ENCODE measurements around the gene GLCE. TPM values are rescaled to one million over a fixed set of nuclear protein-coding genes. Genes with fewer than 3 reads are reported as not detected.
A peak's percentile ranks its signal among the peaks of the same experiment; 100 is the strongest.

GLCE gene
- total and polyA plus RNA-seq, 10 of the 15 experiments (the other 5 are each of a cell fraction or from before 2014, with no cell fraction given), result 2.1 to 11.9 (median 2.9) TPM

GRCh38 chr15:69161079-69161877 is 843 bp downstream of the GLCE start:
- H3K9ac ChIP-seq (ENCODE audit: control insufficient read depth, insufficient read depth, low read length), result peak overlapping the region; percentile 72
- POLR2A ChIA-PET, result interaction anchor here (0.6 to 1.2 kb wide), 5 partner anchors 22 to 1498 kb away, joined by 3 to 4 read pairs (median 3); no protein-coding TSS in a partner anchor
- intact Hi-C loops (cut with micrococcal nuclease; ENCODE audit: unreplicated experiment) (loop anchor here (2.0 kb wide), 1 partner anchor 56 kb away; no protein-coding TSS in a partner anchor), in situ Hi-C loops (cut with MboI) (no loop called here)
- H3K27ac ChIP-seq (ENCODE audit: control insufficient read depth, insufficient read depth), result no peak overlapping the region
- no peaks in the 10 kb centered on the region for H3K36me3 ChIP-seq (ENCODE audit: control insufficient read depth in 2 of 2, insufficient read depth in 2 of 2, low read length in 1 of 2)
- BruUV-seq (replicated peaks), result no TSS peak
- 1% methylated on average over 46 of the region's 51 CpGs for WGBS (ENCODE audit: insufficient coverage, insufficient replicate concordance, low lambda C conversion rate, missing lambda C conversion rate)
- peak in 2 of 3 experiments; percentile 22 to 42; a peak in 3 of 6 replicates for TF ChIP-seq CTCF (IDR thresholded peaks at IDR 0.05 in 2 of 3, conservative IDR thresholded peaks at IDR 0.05 in 1 of 3; ENCODE audit: control insufficient read depth in 2 of 3, extremely low read depth in 1 of 3, insufficient read depth in 1 of 3, low read depth in 3 of 3, low read length in 3 of 3)
- no peak for TF ChIP-seq ATF3 (IDR thresholded peaks at IDR 0.05; ENCODE audit: borderline replicate concordance, extremely low read depth, low read depth, low read length)
- TF ChIP-seq RB1 (IDR thresholded peaks at IDR 0.05; ENCODE audit: borderline replicate concordance), result no peak
- TF ChIP-seq RAD21 (IDR thresholded peaks at IDR 0.05; ENCODE audit: insufficient read depth, low read depth, low read length), result 0 out of 2 replicates have a peak, but pooled peaks have one; percentile 16
- peak; percentile 34; the same call in 1 of the 2 replicates for TF ChIP-seq PKNOX1 (IDR thresholded peaks at IDR 0.05)
- no peak for TF ChIP-seq EED (IDR thresholded peaks at IDR 0.05; ENCODE audit: low read depth)
- no peak for TF ChIP-seq KAT2A (conservative IDR thresholded peaks at IDR 0.05; ENCODE audit: control insufficient read depth, low read depth, low read length)
- RAD21 ChIA-PET (ENCODE audit: unreplicated experiment), result interaction anchor here (0.8 to 1.3 kb wide), 5 partner anchors 15 to 62 kb away, joined by 3 to 5 read pairs (median 3); no protein-coding TSS in a partner anchor
- no peaks in the 10 kb centered on the region for H3K79me2 ChIP-seq (ENCODE audit: control insufficient read depth, insufficient read depth, low read length)
- peak; percentile 23 for ATAC-seq
- 0 out of 2 replicates have a peak, but pooled peaks cover 4% of the 10 kb centered on the region for H3K4me1 ChIP-seq (ENCODE audit: control insufficient read depth, insufficient read depth, low read length)
- no peaks in the 10 kb centered on the region for H4K20me1 ChIP-seq (ENCODE audit: control insufficient read depth, insufficient read depth)
- CTCF ChIA-PET, result interaction anchor here (0.9 to 1.3 kb wide), 8 partner anchors 17 to 390 kb away, joined by 3 to 4 read pairs (median 4); no protein-coding TSS in a partner anchor
- peaks cover 0 to 5% of the 10 kb centered on the region in 2 experiments; a peak in 2 of 4 replicates for H3K27me3 ChIP-seq (replicated peaks in 1 of 2; ENCODE audit: control insufficient read depth in 2 of 2, insufficient read depth in 2 of 2, low read length in 1 of 2)
- H2AFZ ChIP-seq (ENCODE audit: control insufficient read depth, low read depth, low read length), result peak overlapping the region; percentile 98
- peak overlapping the region; percentile 93 for H3K4me3 ChIP-seq
- SMC1A ChIA-PET (ENCODE audit: uncharacterized antibody, unreplicated experiment), result interaction anchor here (0.5 to 2.9 kb wide), 12 partner anchors 10 to 342 kb away, joined by 3 to 19 read pairs (median 3); no protein-coding TSS in a partner anchor
- peak overlapping the region; percentile 95 for H3K4me2 ChIP-seq (ENCODE audit: control insufficient read depth, insufficient read depth)
- DNase-seq (ENCODE audit: low read depth, low spot score), result no peak
- no peaks in the 10 kb centered on the region for H3K9me3 ChIP-seq (replicated peaks; ENCODE audit: control insufficient read depth, insufficient read depth, low read length)
- FAIRE-seq, result no peak

Measured in GM12878 (cell line).